PC-3 (cell line): Measurements from ENCODE around the gene C17orf78.

ENCODE experiments used
- EZH2 ChIP-seq: fragments of 300-600 bp; sonication (generic); IDR thresholded peaks from one replicate; pipeline ENCODE4 v1.6.1; 2017; ENCODE audit warnings: antibody characterized with exemption, mild to moderate bottlenecking, low read length; ENCODE audit not compliant: unreplicated experiment
- TF ChIP-seq, protein P1 (sequence below): fragments of 300-600 bp; sonication (generic); conservative IDR thresholded peaks from 2 replicates; pipeline ENCODE4 v1.5.1; 2017; ENCODE audit warnings: antibody characterized with exemption, low read depth, mild to moderate bottlenecking, low read length

DNA sequence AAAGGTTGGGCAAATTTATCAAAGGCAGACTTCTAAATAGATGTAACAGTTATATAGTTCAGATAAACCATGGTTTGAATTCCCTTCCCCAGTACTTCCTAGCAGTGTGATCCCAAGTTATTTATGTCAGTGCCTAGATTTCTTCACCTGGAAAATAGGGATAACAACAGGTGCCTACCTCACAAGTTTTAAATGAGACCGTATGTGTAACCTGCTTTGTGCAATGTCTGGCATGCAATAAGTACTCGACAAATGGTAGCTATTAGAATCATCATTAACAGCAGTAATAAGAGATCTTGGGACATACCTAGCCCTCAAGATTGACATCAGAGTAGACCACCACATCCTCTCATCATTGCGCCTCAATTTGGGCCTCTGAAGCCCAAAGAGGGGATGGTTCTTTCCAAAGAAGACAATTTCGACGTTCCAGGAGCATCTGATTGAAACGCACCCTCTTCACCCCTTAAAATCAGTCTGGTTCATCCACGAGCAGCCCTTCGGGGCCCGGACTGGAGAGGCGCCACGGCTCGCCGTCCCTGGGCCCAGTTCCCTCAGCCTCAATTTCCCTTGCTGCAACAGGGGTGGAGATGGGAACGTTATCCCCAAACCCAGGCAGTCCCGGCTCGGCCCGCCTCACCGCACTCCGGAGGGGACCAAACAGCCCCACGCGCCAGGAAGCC lies 30.3 kb downstream of the C17orf78 start:
- TF ChIP-seq, protein P1, sequence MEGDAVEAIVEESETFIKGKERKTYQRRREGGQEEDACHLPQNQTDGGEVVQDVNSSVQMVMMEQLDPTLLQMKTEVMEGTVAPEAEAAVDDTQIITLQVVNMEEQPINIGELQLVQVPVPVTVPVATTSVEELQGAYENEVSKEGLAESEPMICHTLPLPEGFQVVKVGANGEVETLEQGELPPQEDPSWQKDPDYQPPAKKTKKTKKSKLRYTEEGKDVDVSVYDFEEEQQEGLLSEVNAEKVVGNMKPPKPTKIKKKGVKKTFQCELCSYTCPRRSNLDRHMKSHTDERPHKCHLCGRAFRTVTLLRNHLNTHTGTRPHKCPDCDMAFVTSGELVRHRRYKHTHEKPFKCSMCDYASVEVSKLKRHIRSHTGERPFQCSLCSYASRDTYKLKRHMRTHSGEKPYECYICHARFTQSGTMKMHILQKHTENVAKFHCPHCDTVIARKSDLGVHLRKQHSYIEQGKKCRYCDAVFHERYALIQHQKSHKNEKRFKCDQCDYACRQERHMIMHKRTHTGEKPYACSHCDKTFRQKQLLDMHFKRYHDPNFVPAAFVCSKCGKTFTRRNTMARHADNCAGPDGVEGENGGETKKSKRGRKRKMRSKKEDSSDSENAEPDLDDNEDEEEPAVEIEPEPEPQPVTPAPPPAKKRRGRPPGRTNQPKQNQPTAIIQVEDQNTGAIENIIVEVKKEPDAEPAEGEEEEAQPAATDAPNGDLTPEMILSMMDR: no peak
- no peak for TF ChIP-seq EZH2
